GM18907 (cell line): ENCODE data around the gene PABPN1.
A peak's percentile ranks its signal among the peaks of the same experiment; 100 is the strongest.
"Not testable (repeated sequence)": the region's sequence is repeated elsewhere in the genome, so short reads cannot be mapped to it uniquely, and the experiment has no call there.

Experiments
- ATAC-seq: cut with Tn5 transposase; IDR thresholded peaks from one replicate; pipeline ENCODE4 v1.9.1; 2021; ENCODE audit warnings: mild to moderate bottlenecking, moderate library complexity; ENCODE audit not compliant: unreplicated experiment

Gene PABPN1

GRCh38 chr14:23301288-23301968 is 19.8 kb upstream of the PABPN1 start:
- peak; percentile 82 for ATAC-seq

GRCh38 chr14:23301969-23302289 is 19.3 kb upstream of the PABPN1 start:
- ATAC-seq = no peak

- peak; percentile 34 for ATAC-seq
These were observed 18.7 kb upstream of the PABPN1 start, which contains the start of gene PPP1R3E for GRCh38 chr14:23302290-23303225. Gene PPP1R3E, minus strand, starts transcription at chr14:23302859. Its CDS starts 283 bp downstream, at chr14:23302576.

GRCh38 chr14:23306412-23307145 is 14.7 kb upstream of the PABPN1 start, which contains the start of gene BCL2L2:
Gene BCL2L2, plus strand, starts transcription at chr14:23306833. Its CDS starts 935 bp downstream, at chr14:23307768.
- ATAC-seq = no peak

- ATAC-seq = no peak
These were observed 14.1 kb upstream of the PABPN1 start for GRCh38 chr14:23307146-23307530.

- no peak for ATAC-seq
These were observed 13.3 kb upstream of the PABPN1 start for GRCh38 chr14:23307687-23308644.

- no peak for ATAC-seq
These were observed 12.4 kb upstream of the PABPN1 start for GRCh38 chr14:23308721-23309445.

GRCh38 chr14:23310546-23310945 is 10.7 kb upstream of the PABPN1 start:
- no peak for ATAC-seq

- no peak for ATAC-seq
These were observed 5.0 kb upstream of the PABPN1 start for GRCh38 chr14:23316300-23316699.

GRCh38 chr14:23319746-23320583 is 1.3 kb upstream of the PABPN1 start:
- no peak for ATAC-seq

- ATAC-seq = peak; percentile 26
These were observed 603 bp downstream of the PABPN1 start for GRCh38 chr14:23321572-23322547.

- ATAC-seq = no peak
These were observed 1.6 kb downstream of the PABPN1 start for GRCh38 chr14:23322568-23323517.

GRCh38 chr14:23323838-23324454 is 2.7 kb downstream of the PABPN1 start:
- ATAC-seq = no peak

GRCh38 chr14:23324455-23324846 is 3.2 kb downstream of the PABPN1 start:
- ATAC-seq = no peak

GRCh38 chr14:23324993-23325392 is 3.7 kb downstream of the PABPN1 start:
- no peak for ATAC-seq

GRCh38 chr14:23325746-23326145 is 4.5 kb downstream of the PABPN1 start:
- not testable (repeated sequence) for ATAC-seq
